Right lobe of liver (tissue), 4 donors: ENCODE data around the gene SPINK1.

Experiments used
- POLR2A ChIP-seq: fragments of 450-650 bp; IDR thresholded peaks from one replicate; pipeline ENCODE4 v1.6.1; 2017; ENCODE audit warnings: antibody characterized with exemption, mild to moderate bottlenecking
- TF ChIP-seq, protein P1 (sequence below), 4 donors: fragments of 200-600 bp in 3 of 4; fragments of 450-650 bp in 1 of 4; IDR thresholded peaks; one replicate each; pipeline versions ENCODE4 v1.5.1 to v1.8.0; 2016 to 2022; ENCODE audit warnings: antibody characterized with exemption in 4 of 4, mild to moderate bottlenecking in 2 of 4
- donor health status: DM: no; HTN: no; CAD: no.
- donor health status: DM: no; HTN: no; CAD: no.
- donor health status: DM: no; HTN: yes; CAD: no.

GRCh38 chr5:147855774-147856069, 24.3 kb upstream of the SPINK1 start:
- TF ChIP-seq, protein P1, sequence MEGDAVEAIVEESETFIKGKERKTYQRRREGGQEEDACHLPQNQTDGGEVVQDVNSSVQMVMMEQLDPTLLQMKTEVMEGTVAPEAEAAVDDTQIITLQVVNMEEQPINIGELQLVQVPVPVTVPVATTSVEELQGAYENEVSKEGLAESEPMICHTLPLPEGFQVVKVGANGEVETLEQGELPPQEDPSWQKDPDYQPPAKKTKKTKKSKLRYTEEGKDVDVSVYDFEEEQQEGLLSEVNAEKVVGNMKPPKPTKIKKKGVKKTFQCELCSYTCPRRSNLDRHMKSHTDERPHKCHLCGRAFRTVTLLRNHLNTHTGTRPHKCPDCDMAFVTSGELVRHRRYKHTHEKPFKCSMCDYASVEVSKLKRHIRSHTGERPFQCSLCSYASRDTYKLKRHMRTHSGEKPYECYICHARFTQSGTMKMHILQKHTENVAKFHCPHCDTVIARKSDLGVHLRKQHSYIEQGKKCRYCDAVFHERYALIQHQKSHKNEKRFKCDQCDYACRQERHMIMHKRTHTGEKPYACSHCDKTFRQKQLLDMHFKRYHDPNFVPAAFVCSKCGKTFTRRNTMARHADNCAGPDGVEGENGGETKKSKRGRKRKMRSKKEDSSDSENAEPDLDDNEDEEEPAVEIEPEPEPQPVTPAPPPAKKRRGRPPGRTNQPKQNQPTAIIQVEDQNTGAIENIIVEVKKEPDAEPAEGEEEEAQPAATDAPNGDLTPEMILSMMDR (IDR thresholded peaks at IDR 0.05): no peak
- TF ChIP-seq POLR2A: no peak
